Fibroblast of upper back skin (primary cell): ENCODE results near the gene DOLPP1.
"Not testable (repeated sequence)": the region's sequence is repeated elsewhere in the genome, so short reads cannot be mapped to it uniquely, and the experiment has no call there.

Experiments
- DNase-seq: peaks from one replicate; pipeline ENCODE4 v3.0.0-alpha.2; 2013

The DOLPP1 gene

DNA sequence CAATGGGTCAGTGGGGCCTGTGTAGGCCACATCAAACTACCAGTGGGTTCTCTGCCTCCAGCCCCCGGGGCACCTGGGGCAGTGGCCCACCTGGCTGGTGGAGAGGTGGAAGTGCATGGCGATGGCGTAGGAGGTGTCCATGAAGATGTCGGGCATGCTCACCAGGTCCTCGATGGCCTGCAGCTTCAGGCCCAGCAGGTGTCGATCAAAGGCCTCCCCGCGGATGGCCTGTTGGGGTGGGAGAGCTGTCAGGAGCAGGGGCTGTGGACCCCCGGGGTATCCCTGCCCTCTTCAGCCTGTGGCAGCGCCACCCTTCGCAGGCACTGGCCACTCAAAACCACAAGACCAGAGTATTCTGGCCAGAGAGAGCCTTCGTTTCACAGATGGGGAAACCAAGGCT lies 15.0 kb downstream of the DOLPP1 start:
- DNase-seq: no peak

- no peak for DNase-seq
These were observed 16.9 kb downstream of the DOLPP1 start for GRCh38 chr9:129097671-129098306.

DNA sequence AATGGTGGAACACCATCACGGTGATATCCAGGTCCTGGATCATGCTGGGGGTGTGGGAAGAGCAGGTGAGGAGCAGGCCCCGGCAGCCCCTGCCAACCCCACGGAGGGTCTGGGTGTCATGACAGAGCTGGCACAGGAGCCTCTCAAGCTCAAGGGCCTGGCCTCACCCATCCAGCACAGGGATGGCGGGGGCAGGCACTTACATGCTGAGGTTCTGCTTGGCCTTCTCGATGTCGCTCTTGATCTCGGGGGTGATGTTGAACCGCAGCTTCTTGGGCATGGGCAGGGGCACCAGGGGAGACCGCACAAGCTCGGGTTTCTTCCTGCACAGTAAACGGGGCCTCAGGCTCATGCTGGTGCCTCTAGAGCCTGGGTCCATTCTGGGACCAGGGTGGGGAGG lies 17.4 kb downstream of the DOLPP1 start:
- DNase-seq: no peak

GRCh38 chr9:129100383-129101169 lies 19.7 kb downstream of the DOLPP1 start:
- DNase-seq: no peak

DNA sequence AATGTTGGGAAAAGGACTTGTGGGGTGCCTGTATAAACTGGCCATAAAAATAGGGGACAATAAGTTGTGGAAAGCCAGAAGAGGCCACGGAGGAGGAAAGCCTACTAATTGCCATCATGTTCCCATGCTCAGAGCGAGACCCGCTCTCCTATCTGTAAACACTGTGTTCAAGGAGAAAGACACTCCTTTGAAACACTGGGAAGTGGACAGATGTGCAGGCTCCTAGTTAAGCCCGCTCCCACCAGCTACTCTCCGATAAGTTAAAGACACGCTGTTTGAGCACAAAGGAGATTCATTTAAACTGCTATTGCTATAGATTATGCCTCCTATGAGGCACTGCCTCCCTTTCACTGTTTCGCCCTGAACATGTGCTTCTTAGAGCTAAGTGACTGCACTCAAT lies 20.4 kb downstream of the DOLPP1 start:
- DNase-seq: no peak

- no peak for DNase-seq
These were observed 21.2 kb downstream of the DOLPP1 start for GRCh38 chr9:129102095-129102525.

DNA sequence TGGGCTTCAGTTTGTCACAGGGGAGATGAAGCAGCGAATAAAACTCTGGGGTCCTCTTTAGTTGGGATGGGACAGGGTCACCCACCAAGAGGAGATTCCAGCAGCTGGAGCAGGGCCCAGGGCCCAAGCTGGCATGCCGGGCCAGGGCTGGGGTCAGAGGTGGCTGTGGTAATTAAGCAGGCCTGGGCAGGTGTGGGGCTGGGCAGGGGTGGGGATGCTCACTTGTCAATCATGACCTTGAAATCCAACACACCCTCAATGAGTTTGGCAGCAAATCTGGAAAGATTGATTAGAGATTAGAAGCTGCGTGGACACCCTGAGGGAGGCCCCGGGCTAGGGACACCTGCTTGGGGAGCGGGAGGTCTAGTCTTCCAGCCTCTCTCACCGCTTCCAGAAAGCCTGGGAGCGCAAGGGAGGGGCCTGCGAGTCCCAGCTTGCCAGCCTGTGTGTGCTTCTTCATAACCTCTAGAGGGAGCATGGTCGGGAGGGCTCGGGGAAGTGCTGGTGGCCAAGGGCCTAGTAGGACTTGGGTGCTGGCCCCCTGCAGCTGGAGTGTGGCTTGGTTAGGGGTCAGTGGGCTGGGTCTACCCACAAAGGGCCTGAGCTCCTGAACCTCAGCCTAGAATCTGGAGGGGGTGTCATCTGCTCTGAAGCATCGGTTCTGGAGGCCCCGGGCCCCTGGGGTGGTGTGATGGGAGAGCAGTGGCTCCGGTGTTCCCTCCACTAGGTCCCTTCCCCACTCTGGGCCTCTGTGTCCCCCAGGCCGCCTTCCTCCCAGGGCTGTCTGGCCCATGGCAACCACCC lies 22.1 kb downstream of the DOLPP1 start:
- peak; percentile 41 for DNase-seq

DNA sequence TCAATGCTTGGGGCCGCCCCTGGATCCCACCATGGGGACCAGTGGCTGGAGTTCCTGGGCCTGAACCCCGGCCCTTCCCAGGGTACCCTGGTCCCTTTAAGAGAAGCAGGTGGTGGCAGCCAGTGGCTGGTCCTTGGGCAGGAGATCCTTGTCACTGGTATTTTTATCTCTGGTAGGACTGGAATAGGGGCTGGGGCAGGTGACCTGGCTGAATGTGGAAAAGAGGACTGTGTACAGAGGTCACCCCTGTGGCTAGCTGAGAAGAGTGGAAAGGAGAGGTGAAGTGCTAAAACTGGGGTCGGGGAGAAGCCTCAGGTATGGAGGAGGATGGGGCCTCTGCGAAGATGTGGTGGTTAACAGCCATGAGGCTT lies 22.7 kb downstream of the DOLPP1 start:
- DNase-seq: no peak

DNA sequence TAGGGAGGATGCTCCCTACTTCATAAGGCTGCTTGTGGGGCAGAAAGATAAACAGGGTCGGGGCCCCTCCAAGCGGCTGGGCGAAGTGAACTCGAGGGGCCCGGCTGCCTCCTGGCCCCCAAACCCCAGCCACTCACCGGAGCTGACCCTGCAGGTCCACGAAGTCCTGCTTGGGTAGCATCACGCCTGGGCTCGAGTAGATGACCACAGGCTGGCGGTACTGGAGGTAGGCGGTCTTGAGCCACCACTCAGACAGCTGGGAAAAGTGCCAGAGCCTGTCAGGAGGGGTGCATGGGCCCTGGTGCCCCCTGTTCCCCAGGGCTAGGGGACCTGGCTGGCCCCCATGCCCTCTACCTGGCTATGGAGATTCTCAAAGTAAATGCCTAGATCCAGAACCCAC lies 23.1 kb downstream of the DOLPP1 start:
- DNase-seq: no peak

DNA sequence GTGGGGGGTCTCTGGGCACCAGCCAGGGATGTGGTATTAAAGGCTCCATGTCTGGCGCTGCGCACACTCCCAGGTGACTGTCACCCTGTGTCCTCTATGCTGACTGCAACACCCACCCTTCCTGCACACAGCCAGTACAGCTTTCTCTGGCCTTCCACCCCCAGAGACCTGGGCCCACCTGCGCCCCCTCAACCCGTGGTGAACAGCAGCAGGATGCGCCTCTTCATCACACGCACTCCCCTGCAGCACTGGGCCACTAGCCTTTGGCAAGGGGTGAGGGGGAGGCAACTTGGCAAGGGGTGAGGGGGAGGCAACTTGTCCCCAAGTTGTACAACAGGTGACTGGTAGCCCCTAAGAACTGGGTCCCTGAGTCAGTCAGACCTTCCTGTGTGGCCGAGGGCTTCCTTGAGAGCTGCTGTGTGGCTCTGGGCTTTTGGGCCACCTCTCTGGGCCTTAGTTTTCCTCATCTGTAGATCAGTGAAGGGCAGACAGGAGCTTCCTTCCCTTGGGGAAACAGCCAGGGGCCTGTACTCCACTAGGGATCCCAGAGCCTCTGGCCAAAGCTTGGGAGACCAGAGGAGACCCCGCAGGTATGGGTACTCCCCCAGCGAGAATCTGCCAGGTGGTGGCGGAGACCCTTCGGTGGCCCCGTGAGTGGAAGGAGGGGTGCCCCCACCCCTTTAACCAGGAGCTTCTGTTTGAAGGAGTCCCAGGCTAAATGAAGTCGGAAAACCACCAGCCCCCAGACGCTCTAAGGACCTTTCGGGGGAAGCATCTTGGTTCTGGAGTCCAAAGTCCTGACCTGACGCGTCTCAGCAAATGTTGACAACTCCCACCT lies 25.2 kb downstream of the DOLPP1 start:
- DNase-seq: no peak

- DNase-seq: no peak
These were observed 26.7 kb downstream of the DOLPP1 start for GRCh38 chr9:129107651-129108050.

- no peak for DNase-seq
These were observed 27.3 kb downstream of the DOLPP1 start for GRCh38 chr9:129108083-129108804.

DNA sequence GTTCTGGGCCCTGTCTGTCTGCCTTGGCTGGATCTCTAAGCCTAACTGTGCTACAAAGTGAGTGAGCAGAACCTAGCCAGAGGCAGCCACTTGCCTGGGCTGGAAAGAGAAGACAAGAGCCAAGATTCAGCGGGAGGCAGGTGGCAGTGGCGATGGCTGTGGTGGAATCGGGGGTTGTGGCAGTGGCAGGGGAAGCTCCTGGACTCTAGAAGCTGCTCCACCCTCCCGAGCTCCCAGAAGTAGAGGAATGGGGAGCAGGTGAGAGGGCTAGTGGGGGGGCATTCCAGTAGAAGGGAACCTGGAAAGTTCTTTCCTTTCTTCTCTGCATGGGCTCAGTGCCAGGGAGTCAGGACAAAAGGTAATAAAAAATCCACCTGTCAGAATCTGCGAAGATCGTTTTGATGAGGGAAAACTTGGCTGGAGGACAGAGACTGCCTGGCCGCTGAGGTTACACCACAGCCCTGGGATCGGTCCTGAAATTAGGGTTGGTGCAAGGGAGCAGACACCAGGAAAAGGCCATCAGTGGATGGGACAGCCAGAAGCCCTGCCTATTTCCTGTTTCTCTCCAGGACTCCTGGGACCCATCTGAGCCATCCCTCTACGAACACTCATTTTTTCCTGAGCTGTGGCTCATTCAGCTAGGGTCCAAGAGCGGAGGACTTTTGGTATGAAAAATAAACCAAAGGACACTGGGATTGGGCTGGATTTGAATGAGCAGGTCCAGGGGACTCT lies 28.1 kb downstream of the DOLPP1 start:
- DNase-seq: no peak

- DNase-seq: no peak
These were observed 28.6 kb downstream of the DOLPP1 start for GRCh38 chr9:129109537-129109903.

GRCh38 chr9:129109952-129110739 lies 29.2 kb downstream of the DOLPP1 start:
- no peak for DNase-seq

- DNase-seq: peak; percentile 91
These were observed 30.0 kb downstream of the DOLPP1 start, which contains the start of the genes CRAT and PTPA for GRCh38 chr9:129110740-129111527. CRAT (minus strand) TSS chr9:129110793; CDS start chr9:129110509, 284 bp downstream. PTPA (plus strand) TSS chr9:129111415; CDS start chr9:129111601, 186 bp downstream.

GRCh38 chr9:129111528-129112151 lies 30.7 kb downstream of the DOLPP1 start:
- peak; percentile 42 for DNase-seq

- not testable (repeated sequence) for DNase-seq
These were observed 31.6 kb downstream of the DOLPP1 start for GRCh38 chr9:129112526-129112925.
